HEK293 (cell line): Measurements from ENCODE around the gene ALDH16A1.

ENCODE experiments used
- GLIS2 ChIP-seq: fragments of 450-650 bp; formaldehyde crosslinking; IDR thresholded peaks from 2 replicates; pipeline ENCODE4 v1.5.1; 2016; ENCODE audit warnings: missing biosample characterization, missing genetic modification characterization
- HOXC10 ChIP-seq: sonication (generic); formaldehyde crosslinking; IDR thresholded peaks from 2 replicates; pipeline ENCODE4 v1.8.1; 2023; ENCODE audit warnings: mild to moderate bottlenecking, missing genetic modification reagents
- HOXD13 ChIP-seq: sonication (generic); formaldehyde crosslinking; IDR thresholded peaks from 2 replicates; pipeline ENCODE4 v1.8.0; 2022; ENCODE audit warnings: missing genetic modification reagents, borderline replicate concordance
- KLF1 ChIP-seq: fragments of 450-650 bp; formaldehyde crosslinking; IDR thresholded peaks from 2 replicates; pipeline ENCODE4 v1.5.1; 2016; ENCODE audit warnings: missing biosample characterization, missing genetic modification characterization
- KLF7 ChIP-seq: fragments of 450-650 bp; formaldehyde crosslinking; IDR thresholded peaks from 2 replicates; pipeline ENCODE4 v1.5.1; 2016; ENCODE audit warnings: missing biosample characterization, missing genetic modification characterization, borderline replicate concordance
- KLF9 ChIP-seq: fragments of 450-650 bp; formaldehyde crosslinking; IDR thresholded peaks from 2 replicates; pipeline ENCODE4 v1.5.1; 2016; ENCODE audit warnings: missing biosample characterization, missing genetic modification characterization, low read depth
- OSR2 ChIP-seq: fragments of 450-650 bp; formaldehyde crosslinking; IDR thresholded peaks from 2 replicates; pipeline ENCODE4 v1.5.1; 2016; ENCODE audit warnings: missing biosample characterization, missing genetic modification characterization
- OVOL3 ChIP-seq: fragments of 450-650 bp; formaldehyde crosslinking; IDR thresholded peaks from 2 replicates; pipeline ENCODE4 v1.5.1; 2016; ENCODE audit warnings: missing biosample characterization, missing genetic modification characterization
- PRDM1 ChIP-seq: fragments of 450-650 bp; formaldehyde crosslinking; IDR thresholded peaks from 2 replicates; pipeline ENCODE4; 2016; ENCODE audit warnings: missing biosample characterization, missing genetic modification characterization
- RBAK ChIP-seq: fragments of 450-650 bp; formaldehyde crosslinking; IDR thresholded peaks from 2 replicates; pipeline ENCODE4 v1.5.1; 2016; ENCODE audit warnings: missing biosample characterization, missing genetic modification characterization
- SP2 ChIP-seq: fragments of 450-650 bp; formaldehyde crosslinking; IDR thresholded peaks from 2 replicates; pipeline ENCODE4 v1.5.1; 2016; ENCODE audit warnings: missing biosample characterization, missing genetic modification characterization
- WT1 ChIP-seq: fragments of 450-650 bp; formaldehyde crosslinking; IDR thresholded peaks from 2 replicates; pipeline ENCODE4 v1.5.1; 2016; ENCODE audit warnings: missing biosample characterization, missing genetic modification characterization
- ZBTB10 ChIP-seq: fragments of 450-650 bp; formaldehyde crosslinking; IDR thresholded peaks from 2 replicates; pipeline ENCODE4 v1.5.1; 2016; ENCODE audit warnings: missing biosample characterization, missing genetic modification characterization
- ZBTB44 ChIP-seq: fragments of 450-650 bp; IDR thresholded peaks from 2 replicates; pipeline ENCODE4 v1.5.1; 2018; ENCODE audit warnings: missing biosample characterization, mild to moderate bottlenecking, missing genetic modification characterization
- ZBTB8A ChIP-seq: fragments of 450-650 bp; formaldehyde crosslinking; IDR thresholded peaks from 2 replicates; pipeline ENCODE4 v1.5.1; 2016; ENCODE audit warnings: missing biosample characterization, missing genetic modification characterization
- ZEB2 ChIP-seq: fragments of 450-650 bp; formaldehyde crosslinking; IDR thresholded peaks from 2 replicates; pipeline ENCODE4 v1.5.1; 2016; ENCODE audit warnings: missing biosample characterization, missing genetic modification characterization
- ZFP69B ChIP-seq: fragments of 450-650 bp; formaldehyde crosslinking; IDR thresholded peaks from 2 replicates; pipeline ENCODE4 v1.5.1; 2016; ENCODE audit warnings: missing biosample characterization, missing genetic modification characterization
- ZNF148 ChIP-seq: fragments of 450-650 bp; formaldehyde crosslinking; IDR thresholded peaks from 2 replicates; pipeline ENCODE4 v1.5.0; 2017; ENCODE audit warnings: missing biosample characterization, missing genetic modification characterization, borderline replicate concordance
- ZNF19 ChIP-seq: fragments of 450-650 bp; formaldehyde crosslinking; IDR thresholded peaks from 2 replicates; pipeline ENCODE4; 2016; ENCODE audit warnings: missing biosample characterization, missing genetic modification characterization, low read depth
- ZNF202 ChIP-seq: fragments of 450-650 bp; formaldehyde crosslinking; IDR thresholded peaks from 2 replicates; pipeline ENCODE4 v1.5.1; 2016; ENCODE audit warnings: missing biosample characterization, missing genetic modification characterization, borderline replicate concordance
- ZNF214 ChIP-seq: fragments of 450-650 bp; formaldehyde crosslinking; IDR thresholded peaks from 2 replicates; pipeline ENCODE4 v1.5.1; 2017; ENCODE audit warnings: missing biosample characterization, mild to moderate bottlenecking, missing genetic modification characterization, borderline replicate concordance
- ZNF335 ChIP-seq: fragments of 450-650 bp; formaldehyde crosslinking; conservative IDR thresholded peaks from 2 replicates; pipeline ENCODE4 v1.5.1; 2016; ENCODE audit warnings: missing biosample characterization, missing genetic modification characterization
- ZNF362 ChIP-seq: fragments of 450-650 bp; formaldehyde crosslinking; IDR thresholded peaks from 2 replicates; pipeline ENCODE4 v1.5.1; 2016; ENCODE audit warnings: missing biosample characterization, missing genetic modification characterization
- ZNF473 ChIP-seq: fragments of 450-650 bp; formaldehyde crosslinking; IDR thresholded peaks from 2 replicates; pipeline ENCODE4 v1.5.1; 2017; ENCODE audit warnings: missing biosample characterization, missing genetic modification characterization
- ZNF518A ChIP-seq: fragments of 450-650 bp; formaldehyde crosslinking; conservative IDR thresholded peaks from 2 replicates; pipeline ENCODE4 v1.5.1; 2016; ENCODE audit warnings: low read depth, missing biosample characterization, missing genetic modification characterization
- ZNF521 ChIP-seq: fragments of 450-650 bp; formaldehyde crosslinking; IDR thresholded peaks from 2 replicates; pipeline ENCODE4 v1.5.1; 2017; ENCODE audit warnings: missing biosample characterization, mild to moderate bottlenecking, missing genetic modification characterization
- ZNF626 ChIP-seq: fragments of 450-650 bp; sonication (Bioruptor Pico); formaldehyde crosslinking; IDR thresholded peaks from 2 replicates; pipeline ENCODE4 v1.5.1; 2018; ENCODE audit warnings: missing biosample characterization, missing genetic modification characterization, inconsistent platforms
- ZSCAN30 ChIP-seq: fragments of 450-650 bp; IDR thresholded peaks from 2 replicates; pipeline ENCODE4 v1.5.1; 2018; ENCODE audit warnings: missing biosample characterization, mild to moderate bottlenecking, missing genetic modification characterization, moderate library complexity

Gene ALDH16A1

GRCh38 chr19:49468746-49469447 lies 15.9 kb downstream of the ALDH16A1 start (continued):
- TF ChIP-seq ZBTB44 (tag by site-specific recombination) (peak; percentile 72), ZNF214 (tag by site-specific recombination) (no peak), HOXD13 (CRISPR knock-in tag) (no peak), HOXC10 (CRISPR knock-in tag) (no peak), WT1 (tag by site-specific recombination) (no peak), ZNF148 (no peak), OSR2 (tag by site-specific recombination) (peak; percentile 58; the same call in 1 of the 2 replicates), ZNF335 (tag by site-specific recombination) (peak; percentile 83), ZEB2 (tag by site-specific recombination) (no peak), KLF7 (peak; percentile 50; the same call in 1 of the 2 replicates), ZNF473 (no peak), ZBTB8A (tag by site-specific recombination) (no peak), GLIS2 (tag by site-specific recombination) (peak; percentile 31; the same call in 1 of the 2 replicates), RBAK (no peak), ZBTB10 (0 out of 2 replicates have a peak, but pooled peaks have one; percentile 29), ZNF362 (0 out of 2 replicates have a peak, but pooled peaks have one; percentile 46), SP2 (peak; percentile 60), ZNF518A (tag by site-specific recombination) (no peak), ZNF19 (tag by site-specific recombination) (no peak), PRDM1 (tag by site-specific recombination) (no peak), ZNF521 (tag by site-specific recombination) (no peak), ZNF202 (tag by site-specific recombination) (no peak), ZSCAN30 (tag by site-specific recombination) (no peak), OVOL3 (tag by site-specific recombination) (no peak), ZFP69B (tag by site-specific recombination) (no peak), KLF9 (tag by site-specific recombination) (0 out of 2 replicates have a peak, but pooled peaks have one; percentile 21), KLF1 (peak; percentile 92), ZNF626 (tag by site-specific recombination) (no peak)
